Measurements from ENCODE around the gene ZDHHC11.
"Not testable (repeated sequence)": the region's sequence is repeated elsewhere in the genome, so short reads cannot be mapped to it uniquely, and the experiment has no call there.

DNA sequence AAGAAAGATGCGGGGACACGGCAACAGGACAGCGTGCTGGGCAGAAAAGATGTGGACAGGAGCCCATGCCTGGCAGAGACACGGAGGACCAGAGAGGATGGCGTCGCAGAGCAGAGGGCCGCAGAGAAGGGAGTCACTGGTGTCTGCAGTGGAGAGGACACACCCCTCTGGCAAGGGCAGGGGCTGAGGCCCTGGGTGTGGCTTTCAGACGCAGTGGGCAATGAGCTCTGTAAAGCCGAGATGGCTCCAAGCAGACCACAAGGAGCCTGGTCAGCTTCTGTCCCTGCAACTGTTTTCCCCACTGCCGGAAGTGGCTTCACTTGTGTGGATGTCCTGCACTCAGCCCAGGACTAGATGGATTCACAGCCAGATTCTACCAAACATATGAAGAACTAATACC lies 62.1 kb downstream of the ZDHHC11 start:
- TF ChIP-seq EZH2phosphoT487 (IDR thresholded peaks at IDR 0.05; ENCODE audit: borderline replicate concordance, low read depth, low read length), result not testable (repeated sequence)
- TF ChIP-seq, protein P1, sequence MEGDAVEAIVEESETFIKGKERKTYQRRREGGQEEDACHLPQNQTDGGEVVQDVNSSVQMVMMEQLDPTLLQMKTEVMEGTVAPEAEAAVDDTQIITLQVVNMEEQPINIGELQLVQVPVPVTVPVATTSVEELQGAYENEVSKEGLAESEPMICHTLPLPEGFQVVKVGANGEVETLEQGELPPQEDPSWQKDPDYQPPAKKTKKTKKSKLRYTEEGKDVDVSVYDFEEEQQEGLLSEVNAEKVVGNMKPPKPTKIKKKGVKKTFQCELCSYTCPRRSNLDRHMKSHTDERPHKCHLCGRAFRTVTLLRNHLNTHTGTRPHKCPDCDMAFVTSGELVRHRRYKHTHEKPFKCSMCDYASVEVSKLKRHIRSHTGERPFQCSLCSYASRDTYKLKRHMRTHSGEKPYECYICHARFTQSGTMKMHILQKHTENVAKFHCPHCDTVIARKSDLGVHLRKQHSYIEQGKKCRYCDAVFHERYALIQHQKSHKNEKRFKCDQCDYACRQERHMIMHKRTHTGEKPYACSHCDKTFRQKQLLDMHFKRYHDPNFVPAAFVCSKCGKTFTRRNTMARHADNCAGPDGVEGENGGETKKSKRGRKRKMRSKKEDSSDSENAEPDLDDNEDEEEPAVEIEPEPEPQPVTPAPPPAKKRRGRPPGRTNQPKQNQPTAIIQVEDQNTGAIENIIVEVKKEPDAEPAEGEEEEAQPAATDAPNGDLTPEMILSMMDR (conservative IDR thresholded peaks at IDR 0.05; ENCODE audit: low read length), result not testable (repeated sequence)
